Stimulated activated CD4-positive, alpha-beta T cell treated with anti-CD3 and anti-CD28 coated beads, Interleukin-2, amount 100 ng/mL, for 24 hours (primary cell): ENCODE results near the gene FNBP1.

Experiments
- DNase-seq, 2 donors: peaks; one replicate each; pipeline ENCODE4 v3.0.0-alpha.2; 2020

The FNBP1 gene

DNA sequence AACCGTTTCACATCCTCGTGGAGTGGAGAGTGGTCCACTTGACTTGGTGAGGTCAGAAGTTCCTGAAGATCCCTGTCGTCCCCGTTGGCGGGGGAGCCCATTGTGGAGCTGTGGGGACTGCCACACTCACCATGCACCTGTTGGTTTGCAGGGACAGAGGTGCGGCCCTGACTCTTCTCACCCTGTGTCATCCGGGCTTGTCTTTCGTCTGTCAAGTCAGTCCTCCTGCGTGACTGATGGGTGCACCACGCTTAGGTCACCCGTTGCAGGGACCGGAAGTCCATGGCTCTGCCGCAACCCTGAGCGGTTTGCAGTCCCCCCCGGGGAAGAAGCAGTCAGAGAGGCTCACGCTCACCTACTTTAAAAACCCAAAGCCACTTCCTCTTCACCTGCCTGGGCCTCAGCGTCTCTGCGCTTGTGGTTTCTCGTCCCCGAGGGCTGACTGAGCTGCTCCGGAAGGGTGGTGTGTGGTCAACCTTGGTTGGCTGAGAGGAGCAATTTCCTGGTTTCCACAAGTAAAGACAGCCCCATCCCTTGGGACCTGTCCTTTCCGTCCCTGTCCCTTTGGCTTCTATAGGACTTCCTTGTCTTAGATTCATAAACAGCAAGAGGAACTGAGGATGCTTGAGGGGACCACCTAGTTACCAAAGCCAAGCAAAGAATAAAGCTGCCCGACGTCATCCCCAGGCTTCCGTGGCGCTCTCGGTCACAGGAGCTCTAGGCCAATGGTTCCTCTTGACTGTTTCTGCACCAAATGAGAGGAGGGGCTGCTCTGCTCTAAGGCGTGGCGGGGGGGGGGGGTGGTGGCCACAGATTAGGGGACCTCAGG, 154.5 kb downstream of the FNBP1 start:
- peak; percentile 88 to 89 for DNase-seq

DNA sequence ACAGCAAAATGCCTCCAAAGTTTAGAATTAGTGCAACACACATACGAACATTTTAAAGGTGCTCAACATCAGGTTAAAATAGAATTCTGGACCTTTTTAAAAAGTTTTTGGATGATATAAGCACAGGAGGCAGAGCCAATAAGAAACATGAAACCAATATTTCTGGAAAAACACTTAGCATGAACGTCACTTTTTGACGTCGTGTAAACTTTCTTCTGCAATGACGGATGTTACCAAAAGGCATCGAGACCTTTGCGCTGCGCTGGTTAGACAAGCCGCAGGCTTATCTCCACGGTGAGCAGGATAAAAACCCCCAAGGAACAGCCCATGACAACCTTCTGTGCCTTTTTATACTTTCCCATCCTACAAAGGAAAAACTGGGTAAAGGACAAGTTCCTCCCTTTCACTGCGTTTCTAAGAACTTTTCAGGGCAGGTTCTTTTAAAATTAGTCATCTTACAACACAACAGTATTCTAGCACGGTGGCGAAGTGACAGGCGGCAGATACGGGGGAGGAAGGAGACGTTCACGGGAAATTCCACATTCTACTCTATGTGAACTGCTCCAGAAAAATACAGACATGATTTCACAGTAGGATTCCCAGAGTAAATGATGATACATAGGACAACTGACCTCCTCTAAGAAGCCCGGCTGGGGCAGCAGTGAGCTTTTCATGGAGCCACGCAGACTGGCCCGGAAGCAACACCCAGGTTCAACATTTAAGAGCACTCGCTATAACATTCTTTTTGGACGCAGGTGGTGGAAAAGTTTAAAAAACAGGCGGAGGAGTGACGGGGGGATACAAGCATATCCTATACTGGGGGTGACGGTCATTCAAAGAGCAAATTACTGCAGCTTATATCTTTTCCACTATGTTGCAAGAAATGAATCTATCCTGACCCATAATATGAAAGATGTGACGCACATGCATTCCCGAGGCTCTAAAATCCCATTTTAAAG, 155.4 kb downstream of the FNBP1 start:
- DNase-seq, result peak; percentile 64 to 69

DNA sequence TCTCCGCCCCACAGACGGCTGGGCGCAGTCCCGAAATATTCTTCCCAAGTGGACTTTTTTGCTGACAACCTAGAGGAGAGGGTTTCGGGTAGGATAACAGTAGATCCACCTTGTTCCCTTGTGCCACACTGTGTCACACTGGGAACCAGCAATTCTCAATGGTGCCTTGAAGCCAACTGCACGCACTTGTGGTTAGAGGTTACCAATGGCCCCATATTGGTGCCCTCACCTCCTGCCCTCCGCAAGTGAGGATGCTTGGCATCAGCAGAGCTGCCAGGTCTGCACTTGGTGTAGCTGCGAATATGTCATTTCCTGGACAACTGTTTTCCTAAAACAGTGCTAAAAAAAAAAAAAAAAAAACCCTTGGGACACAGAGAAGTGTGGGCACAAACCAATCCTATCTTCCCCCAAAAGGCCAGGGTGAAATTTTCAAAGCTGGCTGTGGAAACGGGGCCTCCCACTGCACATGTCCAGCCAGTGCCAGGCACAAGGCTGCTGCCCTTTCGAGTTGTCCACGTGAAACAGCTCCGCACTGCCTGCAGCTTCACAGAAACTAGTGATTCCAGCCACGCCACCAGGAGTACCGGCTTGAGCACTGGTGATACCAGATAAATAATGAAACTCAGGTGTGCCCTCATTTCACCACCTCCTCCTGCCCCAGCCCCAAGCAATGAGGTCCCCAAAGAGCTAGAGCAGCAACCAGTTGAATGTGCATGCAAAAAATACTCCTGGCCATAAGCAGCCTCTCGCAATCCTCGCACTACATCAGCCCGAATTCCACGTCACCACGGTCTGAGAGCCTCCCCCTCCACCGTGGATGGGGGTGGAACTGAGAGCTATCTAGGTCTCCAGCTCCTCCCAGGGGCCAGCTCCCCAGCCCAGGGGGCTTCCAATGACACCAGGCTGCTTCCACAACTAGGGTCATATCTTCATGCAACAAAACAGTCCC, 156.5 kb downstream of the FNBP1 start:
- DNase-seq, result peak; percentile 63

DNA sequence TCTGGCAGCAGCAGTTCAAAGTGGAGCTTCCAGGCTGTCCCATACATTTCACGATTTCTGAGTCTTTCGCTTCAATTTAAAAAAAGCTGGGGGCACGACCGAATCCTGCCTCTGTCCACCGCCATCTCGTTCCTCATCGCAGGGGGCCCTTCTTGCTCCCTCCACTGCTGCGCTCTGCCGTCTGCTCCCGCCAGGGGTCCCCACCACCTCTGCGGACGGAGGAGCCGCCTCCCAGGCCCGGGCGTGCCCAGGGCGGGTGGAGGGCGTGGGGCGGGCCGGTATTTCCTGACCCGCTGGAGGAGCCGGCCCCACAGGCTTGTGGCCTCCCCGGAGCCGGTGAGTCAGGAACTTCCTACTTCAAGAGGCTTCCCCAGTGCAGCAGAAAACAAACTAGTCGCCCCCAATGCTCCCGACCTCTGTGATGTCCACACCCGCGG, 157.3 kb downstream of the FNBP1 start:
- peak; percentile 92 to 95 for DNase-seq

DNA sequence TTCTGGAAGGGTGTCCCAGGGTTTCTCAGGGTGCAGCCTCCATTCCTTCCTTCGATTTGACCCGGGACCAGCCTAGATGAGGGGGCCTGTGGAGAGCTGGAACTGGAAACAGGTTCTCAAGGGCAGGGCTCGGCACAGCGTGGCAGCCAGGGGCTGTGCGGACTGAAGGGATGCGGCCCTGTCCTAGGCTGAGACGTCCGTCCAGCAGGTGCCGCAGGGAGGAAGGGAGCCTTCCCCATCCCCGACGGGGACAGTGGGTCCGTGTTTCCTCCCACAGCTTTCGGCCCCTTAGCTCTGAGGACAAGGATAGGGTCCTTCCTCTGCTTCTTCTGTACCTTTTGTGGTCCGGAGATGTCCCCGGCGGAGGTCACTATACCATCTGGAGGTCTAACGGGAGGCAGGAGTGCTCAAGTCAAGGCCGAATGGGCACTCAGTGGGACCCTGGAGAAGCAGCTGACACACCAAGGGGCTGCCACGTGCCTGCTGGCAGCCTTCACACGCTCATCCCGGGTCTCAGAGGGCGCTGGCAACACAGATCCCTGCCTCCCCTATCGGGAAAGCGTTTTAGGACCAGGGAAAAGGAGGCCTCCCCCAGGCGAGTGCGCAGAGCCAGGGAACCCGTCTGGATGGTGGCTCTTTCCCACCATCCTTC, 157.8 kb downstream of the FNBP1 start:
- peak; percentile 55 to 57 for DNase-seq

DNA sequence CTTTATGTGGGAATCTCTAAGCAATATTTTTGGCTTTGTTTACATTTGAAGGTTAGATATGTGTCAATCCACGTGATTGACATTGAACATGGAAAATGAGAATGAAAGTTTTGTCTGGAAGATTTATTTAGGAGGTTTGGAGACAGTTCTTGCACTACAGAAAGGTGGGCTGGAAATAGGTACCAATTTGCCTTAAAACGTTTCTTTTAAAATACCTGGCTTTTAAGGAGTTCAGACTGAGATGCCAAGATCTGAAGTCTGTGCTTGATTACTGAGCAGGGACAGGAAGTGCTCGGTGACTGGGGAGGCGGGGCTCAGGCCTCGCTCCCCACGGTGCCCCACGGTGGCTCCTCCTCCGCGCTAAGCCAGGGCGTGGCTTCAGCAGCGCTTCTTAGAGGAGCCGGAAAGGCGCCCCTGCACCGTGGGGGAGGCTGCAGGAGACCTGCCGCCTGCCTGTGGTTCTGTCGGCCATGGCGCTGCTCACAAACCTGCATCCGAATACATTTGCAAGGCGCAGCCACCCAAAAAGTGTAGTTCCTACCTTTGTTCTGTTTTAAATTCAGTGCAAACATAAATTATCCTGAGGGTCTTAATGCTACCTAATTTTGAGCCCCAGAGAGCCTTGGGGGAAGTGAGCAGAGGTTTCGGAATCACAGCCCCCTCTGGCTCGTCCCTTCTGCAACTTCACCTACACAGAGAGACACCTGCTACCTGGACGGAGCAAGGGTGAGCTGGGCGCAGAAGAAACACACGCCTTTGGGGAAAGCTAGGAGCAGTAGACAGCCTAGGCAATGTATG, 158.6 kb downstream of the FNBP1 start:
- DNase-seq, result peak; percentile 96 to 98

DNA sequence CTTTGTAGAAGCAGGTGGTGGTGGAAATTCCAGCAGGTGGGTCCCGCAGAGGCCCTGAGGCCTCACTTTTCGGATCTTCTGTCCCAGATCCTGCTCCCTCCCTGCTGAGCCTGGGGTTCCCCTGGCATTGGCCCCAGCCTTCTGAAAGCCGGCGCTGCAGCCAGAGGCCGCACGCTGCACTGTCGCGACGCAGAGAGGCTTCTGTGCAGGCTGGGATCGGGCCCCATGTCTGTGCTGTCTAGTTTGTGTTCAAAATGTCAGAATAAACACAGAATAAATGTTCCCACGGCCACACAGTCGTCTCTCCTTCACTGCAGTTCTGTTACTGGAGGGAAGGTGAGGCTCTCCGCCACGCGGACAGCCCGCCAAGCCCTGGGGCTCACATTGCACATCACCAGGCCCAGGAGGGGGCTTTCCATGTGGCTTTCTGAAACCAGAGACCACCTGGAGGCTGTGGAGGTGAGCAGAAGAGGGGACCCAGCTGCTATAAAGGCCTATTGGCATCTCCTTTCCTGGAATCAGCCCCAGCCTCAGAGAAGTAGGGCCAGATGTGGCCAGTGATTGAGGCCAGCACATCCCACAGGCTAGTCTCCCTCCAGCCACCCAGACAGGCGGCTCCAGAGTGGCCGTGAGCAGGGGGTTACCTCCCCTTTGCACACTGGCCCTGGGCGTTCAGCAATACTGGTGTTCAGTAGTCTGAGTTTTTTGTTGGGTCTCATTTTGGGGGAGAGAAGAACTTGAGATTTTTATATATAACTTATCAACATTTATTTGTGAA, 161.3 kb downstream of the FNBP1 start:
- DNase-seq, result no peak

DNA sequence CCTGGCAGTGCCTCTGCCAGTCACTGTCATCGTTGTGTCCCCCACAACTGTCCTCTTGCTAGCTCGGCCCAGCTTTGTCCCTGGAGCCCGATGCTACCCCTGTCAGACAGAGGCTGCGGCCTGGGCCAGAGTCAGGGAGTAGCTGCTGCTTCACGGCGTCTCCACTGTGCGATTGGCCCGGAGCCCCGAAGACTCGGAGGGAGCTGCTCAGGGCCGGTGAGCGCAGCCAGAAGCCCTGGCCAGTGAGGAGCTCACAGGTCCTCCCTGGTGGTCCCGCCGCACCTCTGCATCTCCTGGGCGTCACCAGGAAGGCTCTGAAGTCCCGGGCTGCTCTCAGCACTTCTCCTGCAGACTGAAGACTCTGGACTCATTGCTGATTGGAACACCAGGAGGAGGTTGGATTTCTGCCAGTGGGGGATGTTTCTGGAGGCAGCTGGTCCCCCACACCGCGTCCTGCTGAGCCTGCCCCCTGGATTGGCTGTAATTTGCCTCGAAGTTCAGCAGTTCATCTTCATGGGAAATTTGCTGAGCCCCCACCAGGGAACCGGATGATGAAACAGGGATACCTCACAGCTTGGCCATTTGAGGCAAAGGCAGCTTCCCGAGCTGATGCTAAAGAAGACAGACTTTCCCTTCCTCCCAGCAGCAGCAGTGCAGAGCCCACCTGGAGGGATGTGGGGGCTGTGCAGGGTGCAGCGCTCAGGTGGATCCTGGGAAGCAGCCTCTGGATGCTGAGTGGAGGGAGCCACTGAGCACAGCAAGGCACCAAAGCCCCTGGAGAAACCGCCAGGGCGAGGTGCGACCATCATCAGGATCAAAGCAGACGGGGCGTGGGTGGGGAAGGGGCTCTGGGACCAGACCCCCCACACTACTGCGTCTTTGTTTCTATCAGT, 162.1 kb downstream of the FNBP1 start:
- DNase-seq, result no peak

DNA sequence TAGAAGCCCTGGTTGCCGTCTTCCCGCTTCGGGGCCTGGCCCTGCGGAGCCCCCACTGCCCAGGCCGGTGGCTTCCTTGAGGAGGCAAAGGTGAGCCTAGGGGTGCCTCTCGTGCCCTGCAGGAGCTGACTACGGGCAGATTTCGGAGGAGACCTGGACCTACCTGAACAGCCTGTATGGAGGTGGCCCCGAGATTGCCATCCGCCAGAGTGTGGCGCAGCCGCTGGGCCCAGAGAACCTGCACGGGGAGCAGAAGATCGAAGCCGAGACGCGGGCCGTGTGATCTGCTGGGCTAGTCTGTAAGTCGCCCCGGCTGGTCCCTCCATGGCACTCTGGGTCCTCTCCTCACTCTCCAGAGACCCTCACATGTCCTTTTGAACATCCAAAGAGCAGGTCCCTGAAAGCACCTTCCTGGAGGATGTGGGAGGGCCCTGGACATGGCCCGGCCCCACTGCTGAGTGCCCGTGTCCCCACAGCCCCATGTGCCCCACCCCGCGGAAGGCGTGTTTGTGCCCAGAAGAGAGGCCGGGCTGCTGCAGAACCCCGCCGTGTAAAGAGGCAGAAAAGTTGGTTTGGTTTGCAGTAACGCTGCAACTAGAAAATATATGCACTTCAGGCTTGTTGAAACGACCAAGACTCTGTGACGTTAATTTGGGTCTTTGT, 162.9 kb downstream of the FNBP1 start:
- DNase-seq, result no peak

DNA sequence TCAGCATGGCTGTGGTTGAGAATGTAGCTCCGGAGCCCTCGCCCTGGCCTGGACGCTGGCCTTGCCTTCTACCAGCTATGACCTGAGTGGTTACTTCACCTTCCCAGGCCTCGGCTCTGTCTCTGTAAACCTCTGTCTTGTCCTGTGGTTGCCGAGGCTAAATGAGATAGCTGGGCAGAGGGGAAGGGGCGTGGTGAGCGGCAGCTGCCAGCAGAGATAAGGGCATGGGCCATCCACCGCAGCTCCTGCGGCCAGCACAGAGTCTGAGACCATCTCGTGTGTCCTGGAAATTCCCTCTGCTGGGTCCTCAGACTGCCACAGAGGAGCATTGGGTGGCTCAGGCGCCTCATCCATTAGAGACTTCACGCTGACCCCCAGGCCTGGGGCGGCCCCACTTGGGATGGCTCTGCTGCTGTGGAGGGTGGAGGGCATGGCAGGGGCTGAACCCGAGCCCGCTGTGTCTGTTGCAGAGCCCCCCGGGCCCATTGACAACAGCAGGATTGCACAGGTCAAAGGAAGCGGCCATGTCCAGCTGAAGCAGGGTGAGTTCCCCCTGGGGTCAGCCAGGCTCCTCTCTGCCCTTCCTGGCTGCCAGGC, 163.8 kb downstream of the FNBP1 start:
- DNase-seq, result no peak

DNA sequence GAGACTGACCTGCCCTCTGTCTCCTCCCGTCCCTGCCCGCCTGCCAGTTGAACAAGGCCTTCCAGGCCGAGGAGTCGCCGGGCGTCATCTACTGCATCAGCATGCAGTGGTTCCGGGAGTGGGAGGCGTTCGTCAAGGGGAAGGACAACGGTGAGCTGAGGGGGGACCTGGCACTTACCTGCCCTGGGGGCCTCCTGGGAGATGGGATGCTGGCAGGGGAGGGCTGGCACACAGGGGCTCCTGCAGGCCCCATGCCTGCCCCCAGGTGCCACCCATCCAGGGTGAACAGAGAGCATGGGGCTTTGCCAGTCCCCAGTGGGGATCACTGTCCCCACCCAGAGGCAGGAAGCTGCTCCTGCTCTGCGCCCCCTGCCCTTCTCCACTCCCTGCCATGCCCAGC, 164.7 kb downstream of the FNBP1 start:
- no peak for DNase-seq

DNA sequence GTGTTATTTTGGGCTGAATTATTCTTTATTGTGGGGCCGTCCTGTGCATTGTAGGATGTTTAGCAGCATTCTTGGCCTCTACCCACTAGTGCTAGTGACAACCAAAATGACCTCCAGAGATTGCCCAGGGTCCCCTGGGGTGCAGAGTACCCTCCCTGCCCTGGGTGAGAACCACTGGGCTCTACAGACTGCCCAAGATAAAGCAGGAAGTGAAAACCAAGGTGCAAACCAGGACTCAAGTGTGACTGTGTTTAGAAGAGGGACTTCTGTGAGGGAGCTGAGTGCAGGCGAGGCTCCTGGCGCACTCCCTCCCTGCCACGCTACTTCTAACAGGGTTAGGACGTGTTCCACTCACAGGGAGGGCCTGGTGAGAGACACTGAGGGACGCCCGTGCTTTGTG, 166.2 kb downstream of the FNBP1 start:
- no peak for DNase-seq

DNA sequence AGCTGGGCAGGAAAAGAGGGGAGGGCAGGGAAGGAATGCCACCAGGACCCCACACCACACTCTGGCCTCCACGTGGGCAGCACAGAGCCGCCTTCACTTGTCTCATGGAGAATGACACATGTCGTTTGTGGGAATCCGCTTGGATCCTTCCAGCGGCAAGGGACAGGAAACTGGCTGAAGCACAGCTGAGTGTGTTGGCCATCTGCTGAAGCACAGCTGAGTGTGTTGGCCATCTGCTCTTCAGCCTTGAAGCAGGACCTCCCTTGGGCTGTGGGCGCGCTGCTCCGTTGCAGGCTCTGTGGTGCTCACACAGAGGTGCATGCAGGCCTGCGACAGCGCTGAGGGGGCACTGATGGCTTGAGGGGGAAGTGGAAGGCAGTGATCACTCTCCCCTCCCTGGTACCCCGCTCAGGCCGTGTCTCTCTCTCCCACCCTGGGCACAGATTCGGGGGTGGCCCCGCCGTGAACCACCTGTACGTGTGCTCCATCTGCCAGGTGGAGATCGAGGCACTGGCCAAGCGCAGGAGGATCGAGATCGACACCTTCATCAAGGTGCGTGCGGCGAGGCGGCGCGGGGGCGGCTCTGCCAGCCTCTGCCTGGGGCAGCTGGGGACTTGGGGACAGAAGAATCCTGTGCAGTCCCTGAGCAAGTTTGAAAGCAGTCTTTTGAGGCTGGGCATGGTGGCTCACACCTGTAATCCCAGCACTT, 167.1 kb downstream of the FNBP1 start:
- no peak for DNase-seq

DNA sequence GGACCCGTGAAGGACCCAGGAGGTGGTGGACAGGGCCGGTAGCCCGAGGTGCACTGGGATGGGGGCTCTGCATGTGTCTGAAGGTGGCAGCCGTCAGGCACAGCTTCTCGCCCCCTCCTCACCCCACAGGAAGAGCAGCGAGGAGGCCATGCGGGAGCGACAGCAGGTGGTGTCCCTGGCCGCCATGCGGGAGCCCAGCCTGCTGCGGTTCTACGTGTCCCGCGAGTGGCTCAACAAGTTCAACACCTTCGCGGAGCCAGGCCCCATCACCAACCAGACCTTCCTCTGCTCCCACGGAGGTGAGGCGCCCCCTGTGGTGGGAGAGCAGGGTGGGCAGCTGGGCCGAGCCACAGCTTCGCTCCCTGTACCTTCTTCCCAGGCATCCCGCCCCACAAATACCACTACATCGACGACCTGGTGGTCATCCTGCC, 167.8 kb downstream of the FNBP1 start:
- no peak for DNase-seq

DNA sequence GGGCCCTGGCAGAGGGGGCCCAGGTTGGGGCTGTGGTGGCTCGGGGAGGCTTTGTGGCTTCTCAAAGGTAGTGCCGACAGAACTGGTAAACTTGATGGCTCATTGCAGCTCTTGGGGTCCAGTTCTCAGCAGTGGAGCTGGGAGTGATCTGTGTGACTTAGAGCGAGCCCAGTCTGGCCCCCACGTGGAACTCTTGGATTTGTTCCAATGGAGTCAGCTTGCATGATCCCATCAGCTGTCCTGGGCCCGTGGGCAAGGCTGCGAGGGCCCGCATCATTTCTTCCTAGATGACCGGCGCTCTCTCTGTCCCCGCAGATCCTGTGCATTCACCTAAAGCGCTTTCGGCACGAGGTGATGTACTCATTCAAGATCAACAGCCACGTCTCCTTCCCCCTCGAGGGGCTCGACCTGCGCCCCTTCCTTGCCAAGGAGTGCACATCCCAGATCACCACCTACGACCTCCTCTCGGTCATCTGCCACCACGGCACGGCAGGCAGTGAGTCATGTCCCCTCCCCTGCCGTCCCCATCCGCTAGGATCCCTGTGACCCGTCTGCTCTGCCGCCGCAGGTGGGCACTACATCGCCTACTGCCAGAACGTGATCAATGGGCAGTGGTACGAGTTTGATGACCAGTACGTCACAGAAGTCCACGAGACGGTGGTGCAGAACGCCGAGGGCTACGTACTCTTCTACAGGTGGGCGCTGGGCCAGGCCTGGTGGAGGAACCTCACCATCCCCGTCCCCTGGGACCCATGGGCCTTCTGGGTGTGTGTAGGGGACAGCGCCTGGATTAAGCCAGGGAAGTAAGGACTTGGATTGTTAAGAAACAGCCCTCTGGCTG, 168.5 kb downstream of the FNBP1 start:
- DNase-seq, result no peak

DNA sequence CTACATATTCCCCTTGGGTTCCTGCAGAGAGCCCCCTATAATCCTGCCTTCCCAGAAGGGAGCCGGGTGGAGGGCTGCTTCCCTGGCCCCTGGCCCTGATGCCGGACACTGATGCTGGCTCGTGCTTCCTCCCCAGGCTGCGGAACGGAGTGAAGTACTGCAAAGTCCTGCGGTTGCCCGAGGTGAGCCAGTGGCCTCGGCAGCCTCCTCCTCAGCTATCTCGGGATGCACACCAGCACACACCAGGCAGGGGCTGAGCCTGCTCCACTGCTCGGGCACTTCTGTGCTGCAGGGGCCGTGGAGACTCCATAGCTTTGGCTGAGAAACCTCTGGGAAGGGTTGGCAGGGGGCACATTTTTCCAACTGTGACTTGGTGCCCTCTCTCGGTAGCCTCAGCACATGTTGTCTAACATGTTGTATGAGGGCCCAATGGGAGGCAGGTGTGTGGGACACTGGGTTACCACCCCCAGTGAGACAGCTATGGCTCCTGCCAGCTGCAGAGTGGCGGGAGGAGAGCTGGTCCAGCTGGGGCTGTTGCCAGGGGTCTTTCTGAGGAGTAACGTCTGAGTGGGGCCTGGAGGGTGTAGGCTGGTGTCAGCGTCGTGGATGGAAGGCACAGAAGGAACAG, 169.3 kb downstream of the FNBP1 start:
- no peak for DNase-seq
